H1 (cell line): ENCODE measurements around the gene DZIP1L. TPM values are rescaled to one million over a fixed set of nuclear protein-coding genes. Genes with fewer than 3 reads are reported as not detected.

Experiments used
- CTCF ChIA-PET: fragments of 300-600 bp; sonication (Branson Sonifier 250); formaldehyde crosslinking; loops from one replicate; lab custom pipeline; 2021; ENCODE audit not compliant: partially characterized antibody; lab: Charles Lee
- POLR2A ChIA-PET: fragments of 300-600 bp; sonication (Branson Sonifier 250); formaldehyde crosslinking; loops from one replicate; lab custom pipeline; 2021; ENCODE audit warnings: inconsistent platforms; ENCODE audit not compliant: partially characterized antibody; lab: Charles Lee
- DNase-seq, 2 experiments: peaks; one replicate each; pipeline versions ENCODE4 v3.0.0 to v3.0.0-alpha.2; 2010 to 2022; ENCODE audit warnings: low spot score in 2 of 2, low read depth in 1 of 2, mixed read lengths in 1 of 2
- FAIRE-seq: peaks from 2 replicates; lab custom pipeline; 2011; peaks lifted over from hg19 to GRCh38; lab: Jason Lieb, UNC
- H2AFZ ChIP-seq: 2 replicates; pipeline ENCODE4 v1.8.1; 2012; ENCODE audit warnings: low read length, inconsistent platforms
- H2AK5ac ChIP-seq: 2 replicates; pipeline ENCODE4 v1.6.1; 2013; ENCODE audit warnings: low read depth, low read length
- H2BK120ac ChIP-seq: replicated peaks from 2 replicates; pipeline ENCODE3; 2013; ENCODE audit warnings: low read depth, low read length, inconsistent platforms
- H2BK12ac ChIP-seq: 2 replicates; pipeline ENCODE4 v1.6.1; 2013; ENCODE audit warnings: low read depth, low read length
- H2BK15ac ChIP-seq: 2 replicates; pipeline ENCODE4 v1.6.1; 2013; ENCODE audit warnings: low read length
- H2BK20ac ChIP-seq: 2 replicates; pipeline ENCODE4 v1.6.1; 2013; ENCODE audit warnings: low read length
- H2BK5ac ChIP-seq: 2 replicates; pipeline ENCODE4 v1.6.1; 2013; ENCODE audit warnings: low read depth, low read length
- H3K14ac ChIP-seq: 2 replicates; pipeline ENCODE4 v1.6.1; 2013; ENCODE audit warnings: inconsistent platforms; ENCODE audit not compliant: insufficient read length
- H3K18ac ChIP-seq: 2 replicates; pipeline ENCODE4 v1.6.1; 2013; ENCODE audit warnings: low read length; ENCODE audit errors: extremely low read depth
- H3K23ac ChIP-seq: 2 replicates; pipeline ENCODE4 v1.6.1; 2013; ENCODE audit warnings: inconsistent platforms; ENCODE audit not compliant: insufficient read length
- H3K23me2 ChIP-seq: 2 replicates; pipeline ENCODE4 v1.6.1; 2013; ENCODE audit warnings: low read depth, low read length
- H3K27ac ChIP-seq: 2 replicates; pipeline ENCODE4 v1.6.1; 2011; ENCODE audit warnings: low read depth, low read length, inconsistent platforms
- H3K27me3 ChIP-seq, 4 experiments: replicated peaks in 1 of 4; 1 replicate in 1 of 4; 2 replicates in 3 of 4; pipeline versions ENCODE4 v1.6.1 to v1.8.1; 2011 to 2013; ENCODE audit warnings: low read length in 3 of 4, mild to moderate bottlenecking in 3 of 4, inconsistent platforms in 2 of 4, mixed read lengths in 2 of 4, moderate library complexity in 1 of 4; ENCODE audit not compliant: control insufficient read depth in 3 of 4, insufficient read depth in 3 of 4; ENCODE audit errors: extremely low read depth in 1 of 4
- H3K36me3 ChIP-seq, 4 experiments: 2 replicates each; pipeline versions ENCODE4 v1.6.1 to v1.8.1; 2011 to 2013; ENCODE audit warnings: mild to moderate bottlenecking in 4 of 4, low read length in 3 of 4, moderate library complexity in 2 of 4, control low read depth in 1 of 4, inconsistent platforms in 1 of 4; ENCODE audit not compliant: insufficient read depth in 4 of 4, control insufficient read depth in 2 of 4
- H3K4ac ChIP-seq: replicated peaks from 2 replicates; pipeline ENCODE3; 2013; ENCODE audit warnings: low read length, low read depth, mixed read lengths, inconsistent platforms; ENCODE audit not compliant: insufficient read length
- H3K4me1 ChIP-seq, 4 experiments: replicated peaks in 1 of 4; 1 replicate in 1 of 4; 2 replicates in 3 of 4; pipeline versions ENCODE4 v1.6.1 to v1.8.1; 2011 to 2013; ENCODE audit warnings: low read length in 3 of 4, inconsistent platforms in 2 of 4, mixed read lengths in 1 of 4; ENCODE audit not compliant: insufficient read depth in 4 of 4, control insufficient read depth in 3 of 4
- H3K4me2 ChIP-seq, 2 experiments: 2 replicates each; pipeline versions ENCODE4 v1.6.1 to v1.8.1; 2011 to 2013; ENCODE audit warnings: low read depth in 2 of 2, low read length in 2 of 2, control low read depth in 1 of 2, inconsistent platforms in 1 of 2, mild to moderate bottlenecking in 1 of 2; ENCODE audit not compliant: insufficient read depth in 1 of 2
- H3K4me3 ChIP-seq, 4 experiments: fragments of 200-600, 300-600 bp in 1 of 4; sonication (generic), shearing (Covaris generic), sonication (Bioruptor Twin) in 1 of 4; 2 replicates each; pipeline versions ENCODE4 v1.5.1 to v1.8.1; 2011 to 2016; ENCODE audit warnings: low read length in 4 of 4, low read depth in 3 of 4, control low read depth in 2 of 4, inconsistent platforms in 2 of 4, mild to moderate bottlenecking in 2 of 4, mixed read lengths in 1 of 4, moderate library complexity in 1 of 4; ENCODE audit not compliant: insufficient read depth in 2 of 4; ENCODE audit errors: extremely low read depth in 1 of 4
- H3K56ac ChIP-seq: replicated peaks from 2 replicates; pipeline ENCODE3; 2013; ENCODE audit warnings: low read depth, mild to moderate bottlenecking, mixed read lengths, low read length, inconsistent platforms; ENCODE audit not compliant: insufficient read length
- H3K79me1 ChIP-seq: 2 replicates; pipeline ENCODE4 v1.6.1; 2013; ENCODE audit warnings: low read depth, low read length, control low read depth
- H3K79me2 ChIP-seq, 2 experiments: 2 replicates each; pipeline versions ENCODE4 v1.6.1 to v1.8.1; 2012 to 2013; ENCODE audit warnings: low read length in 2 of 2, mild to moderate bottlenecking in 2 of 2, inconsistent platforms in 1 of 2; ENCODE audit not compliant: insufficient read depth in 2 of 2, control insufficient read depth in 1 of 2
- H3K9ac ChIP-seq, 4 experiments: replicated peaks in 1 of 4; 1 replicate in 1 of 4; 2 replicates in 3 of 4; pipeline versions ENCODE4 v1.6.1 to v1.8.1; 2011 to 2013; ENCODE audit warnings: low read depth in 3 of 4, low read length in 3 of 4, control low read depth in 2 of 4, mild to moderate bottlenecking in 2 of 4, moderate library complexity in 2 of 4, inconsistent platforms in 1 of 4; ENCODE audit errors: extremely low read depth in 1 of 4
- H3K9me3 ChIP-seq, 2 experiments: 2 replicates each; pipeline versions ENCODE4 v1.6.1 to v1.8.1; 2012 to 2013; ENCODE audit warnings: mild to moderate bottlenecking in 2 of 2, moderate library complexity in 2 of 2, control low read depth in 1 of 2, inconsistent platforms in 1 of 2, low read depth in 1 of 2, low read length in 1 of 2, mixed read lengths in 1 of 2; ENCODE audit not compliant: insufficient read depth in 2 of 2
- H4K20me1 ChIP-seq, 2 experiments: replicated peaks in 1 of 2; 2 replicates each; pipeline versions ENCODE3 to v1.8.1; 2011 to 2013; ENCODE audit warnings: inconsistent platforms in 2 of 2, low read length in 2 of 2, mild to moderate bottlenecking in 1 of 2; ENCODE audit not compliant: insufficient read depth in 2 of 2, control insufficient read depth in 1 of 2
- H4K5ac ChIP-seq: 2 replicates; pipeline ENCODE4 v1.6.1; 2013; ENCODE audit warnings: low read length, low read depth, mixed read lengths, inconsistent platforms; ENCODE audit not compliant: insufficient read length
- H4K8ac ChIP-seq: 2 replicates; pipeline ENCODE4 v1.8.0; 2013; ENCODE audit warnings: mild to moderate bottlenecking, moderate library complexity, low read length, inconsistent platforms; ENCODE audit not compliant: insufficient read depth; ENCODE audit errors: extremely low read depth
- H4K91ac ChIP-seq: replicated peaks from 2 replicates; pipeline ENCODE3; 2013; ENCODE audit warnings: low read length, mixed read lengths, inconsistent platforms; ENCODE audit not compliant: insufficient read length
- BACH1 ChIP-seq: IDR thresholded peaks from 2 replicates; pipeline ENCODE4 v1.6.1; 2012; ENCODE audit warnings: low read length, improper control_type of control experiment
- BCL11A ChIP-seq, 2 experiments: IDR thresholded peaks; one replicate each; pipeline ENCODE4 v1.6.1; 2011; ENCODE audit warnings: low read depth in 2 of 2, low read length in 2 of 2, mild to moderate bottlenecking in 2 of 2
- CBX8 ChIP-seq: fragments of 300-800, 300-1000 bp; sonication (generic); IDR thresholded peaks from 2 replicates; pipeline ENCODE4 v1.7.1; 2016; ENCODE audit warnings: low read depth, low read length, borderline replicate concordance
- CREB1 ChIP-seq: IDR thresholded peaks from 2 replicates; pipeline ENCODE4 v1.6.1; 2012; ENCODE audit warnings: inconsistent platforms
- CTBP2 ChIP-seq: IDR thresholded peaks from 2 replicates; pipeline ENCODE4 v1.7.0; 2011; ENCODE audit warnings: borderline replicate concordance, mild to moderate bottlenecking, moderate library complexity, mixed read lengths, low read length; ENCODE audit not compliant: insufficient read depth, insufficient read length
- EGR1 ChIP-seq: IDR thresholded peaks from 2 replicates; pipeline ENCODE4 v1.6.1; 2011; ENCODE audit warnings: low read depth, low read length, borderline replicate concordance
- EP300 ChIP-seq, 2 experiments: IDR thresholded peaks; 1 replicate in 1 of 2; 2 replicates in 1 of 2; pipeline ENCODE4 v1.6.1; 2011 to 2012; ENCODE audit warnings: low read depth in 2 of 2, low read length in 2 of 2, mild to moderate bottlenecking in 2 of 2, borderline replicate concordance in 1 of 2, inconsistent platforms in 1 of 2, moderate library complexity in 1 of 2
- EZH2 ChIP-seq: fragments of 200-600 bp; sonication (generic); IDR thresholded peaks from 2 replicates; pipeline ENCODE4 v1.7.1; 2012; ENCODE audit warnings: low read depth, mild to moderate bottlenecking, moderate library complexity, low read length, inconsistent platforms; ENCODE audit not compliant: severe bottlenecking
- JUND ChIP-seq: IDR thresholded peaks from 2 replicates; pipeline ENCODE4 v1.6.1; 2011; ENCODE audit warnings: mild to moderate bottlenecking, improper control_type of control experiment, low read length
- SAP30 ChIP-seq: fragments of 300-600 bp; sonication (generic); IDR thresholded peaks from 2 replicates; pipeline ENCODE4 v1.7.1; 2012; ENCODE audit warnings: low read length, moderate library complexity, mild to moderate bottlenecking, inconsistent platforms; ENCODE audit not compliant: insufficient read depth, insufficient replicate concordance
- SUZ12 ChIP-seq: fragments of 200-600 bp; sonication (generic); IDR thresholded peaks from 2 replicates; pipeline ENCODE4 v1.6.1; 2012; ENCODE audit warnings: mild to moderate bottlenecking, inconsistent platforms, low read length, moderate library complexity, mixed read lengths
- TAF7 ChIP-seq: optimal IDR thresholded peaks from 2 replicates; pipeline ENCODE3; 2011; ENCODE audit warnings: low read depth, mild to moderate bottlenecking, inconsistent platforms, low read length, moderate library complexity, borderline replicate concordance
- USF2 ChIP-seq: IDR thresholded peaks from 2 replicates; pipeline ENCODE4 v1.6.1; 2011; ENCODE audit warnings: low read length, improper control_type of control experiment
- WGBS, 2 experiments: shearing (Covaris generic) in 1 of 2; methylation state at CpG; one replicate each; pipeline versions ENCODE4 v1.1.6 to v1.1.7; 2013 to 2015; ENCODE audit warnings: low lambda C conversion rate in 2 of 2, mixed read lengths in 2 of 2, inconsistent platforms in 1 of 2, low coverage in 1 of 2, missing lambda C conversion rate in 1 of 2; ENCODE audit not compliant: insufficient replicate concordance in 2 of 2, insufficient coverage in 1 of 2, insufficient read length in 1 of 2; ENCODE audit errors: extremely low coverage in 1 of 2, missing lambda C conversion rate in 1 of 2; 5-methylcytosine and 5-hydroxymethylcytosine counted together
- polyA plus RNA-seq, 7 experiments: library from polyadenylated mRNA; depleted of rRNA in 3 of 7; stranded (reverse) in 5 of 7; unstranded in 2 of 7; fragments of >200 nt in 5 of 7; fragments of 200-250 nt in 2 of 7; gene quantifications; 1 replicate in 5 of 7; 2 replicates in 1 of 7; 4 replicates in 1 of 7; pipeline versions ENCODE4 v1.2.1 to v1.2.3, GENCODE V29; 2011 to 2013; ENCODE audit warnings: missing spikeins in 2 of 7, mixed read lengths in 2 of 7
- total RNA-seq: library from RNA; stranded (reverse); fragmentation: NEBNext Ultra II Directional; extraction: Animal tissue kit (Norgen Biotek cat#: 25700); gene quantifications from 2 replicates; pipeline ENCODE4 v1.2.1, GENCODE V29; 2021

The DZIP1L gene
- total and polyA plus RNA-seq, 2 of the 8 experiments (the other 6 are each of a cell fraction or from before 2014, with no cell fraction given): 6.5 to 8.3 TPM

- Histone ChIP-seq H3K4me1 (peaks cover 0 to 4% (median 2%) of the 10 kb centered on the region in 4 experiments; a peak in 3 of 7 replicates), H2BK5ac (no peak overlapping the region), H3K4me2 (no peak overlapping the region; a peak in 1 of 4 replicates), H3K9me3 (peaks cover 0 to 9% of the 10 kb centered on the region in 2 experiments; a peak in 1 of 4 replicates), H2AFZ (no peak overlapping the region), H3K23me2 (peaks cover 9% of the 10 kb centered on the region), H3K14ac (no peak overlapping the region), H2BK12ac (no peak overlapping the region), H3K9ac (no peak overlapping the region), H3K79me2 (no peaks in the 10 kb centered on the region), H2BK15ac (no peak overlapping the region), H4K20me1 (no peaks in the 10 kb centered on the region), H3K27me3 (no peaks in the 10 kb centered on the region), H2BK120ac (no peak overlapping the region), H3K23ac (no peak overlapping the region), H3K79me1 (no peaks in the 10 kb centered on the region), H2BK20ac (no peak overlapping the region), H4K91ac (no peak overlapping the region), H3K18ac (no peak overlapping the region), H3K4ac (no peak overlapping the region), H3K4me3 (no peak overlapping the region), H3K36me3 (no peaks in the 10 kb centered on the region), H3K27ac (no peak overlapping the region), H2AK5ac (no peak overlapping the region), H4K8ac (no peak overlapping the region), H3K56ac (no peak overlapping the region), H4K5ac (no peak overlapping the region)
- CTCF ChIA-PET: interaction anchor here (0.6 to 8.2 kb wide), 18 partner anchors 8 to 115 kb away, joined by 3 to 232 read pairs (median 4); no protein-coding TSS in a partner anchor
- TF ChIP-seq JUND: no peak
- no peak for TF ChIP-seq TAF7
- no peak for TF ChIP-seq CTBP2
- no peak for TF ChIP-seq BCL11A (IDR thresholded peaks at IDR 0.05; ENCODE audit: low read depth in 2 of 2, low read length in 2 of 2)
- no peak for TF ChIP-seq CREB1
- no peak for TF ChIP-seq SUZ12
- TF ChIP-seq EZH2: no peak
- TF ChIP-seq CBX8: no peak
- no peak for TF ChIP-seq EP300 (IDR thresholded peaks at IDR 0.05; ENCODE audit: borderline replicate concordance in 1 of 2, low read depth in 2 of 2, low read length in 2 of 2)
- no peak for TF ChIP-seq EGR1
- TF ChIP-seq SAP30: no peak
- TF ChIP-seq BACH1: no peak
- TF ChIP-seq USF2: no peak
- POLR2A ChIA-PET: interaction anchor here (0.6 to 1.5 kb wide), 2 partner anchors 67 to 157 kb away, joined by 3 to 4 read pairs; no protein-coding TSS in a partner anchor
- WGBS, 2 experiments: 75% methylated on average over 4 of the region's 4 CpGs; no CpG with 5 or more reads in 1 of the 2 experiments
- DNase-seq (no peak), FAIRE-seq (no peak)
These were observed 4.0 kb upstream of the DZIP1L start for GRCh38 chr3:138119423-138119766.
